Ishikawa (cell line): ENCODE data around the gene IL17REL.

Experiments
- CEBPB ChIP-seq: IDR thresholded peaks from 2 replicates; pipeline ENCODE4 v1.6.1; 2012
- CREB1 ChIP-seq: IDR thresholded peaks from 2 replicates; pipeline ENCODE4 v1.6.1; 2012; ENCODE audit warnings: low read depth
- EGR1 ChIP-seq: IDR thresholded peaks from 2 replicates; pipeline ENCODE4 v1.6.1; 2012
- EP300 ChIP-seq: IDR thresholded peaks from 2 replicates; pipeline ENCODE4 v1.6.1; 2012; ENCODE audit warnings: borderline replicate concordance
- FOXM1 ChIP-seq: IDR thresholded peaks from 2 replicates; pipeline ENCODE4 v1.6.1; 2012; ENCODE audit warnings: low read depth, borderline replicate concordance
- RAD21 ChIP-seq: IDR thresholded peaks from 2 replicates; pipeline ENCODE4 v1.6.1; 2012; ENCODE audit warnings: low read depth
- REST ChIP-seq: IDR thresholded peaks from 2 replicates; pipeline ENCODE4 v1.6.1; 2012; ENCODE audit warnings: low read depth, mild to moderate bottlenecking
- TAF1 ChIP-seq: IDR thresholded peaks from 2 replicates; pipeline ENCODE4 v1.6.1; 2012; ENCODE audit warnings: low read depth, mild to moderate bottlenecking
- YY1 ChIP-seq: IDR thresholded peaks from 2 replicates; pipeline ENCODE4 v1.6.1; 2012; ENCODE audit warnings: low read depth
- ZBTB7A ChIP-seq: IDR thresholded peaks from 2 replicates; pipeline ENCODE4 v1.6.1; 2012; ENCODE audit warnings: low read depth
- TF ChIP-seq, protein P1 (sequence below): IDR thresholded peaks from 2 replicates; pipeline ENCODE4 v1.6.1; 2012
- TF ChIP-seq, protein P2 (sequence below): IDR thresholded peaks from 2 replicates; pipeline ENCODE4 v1.6.1; 2012

DNA sequence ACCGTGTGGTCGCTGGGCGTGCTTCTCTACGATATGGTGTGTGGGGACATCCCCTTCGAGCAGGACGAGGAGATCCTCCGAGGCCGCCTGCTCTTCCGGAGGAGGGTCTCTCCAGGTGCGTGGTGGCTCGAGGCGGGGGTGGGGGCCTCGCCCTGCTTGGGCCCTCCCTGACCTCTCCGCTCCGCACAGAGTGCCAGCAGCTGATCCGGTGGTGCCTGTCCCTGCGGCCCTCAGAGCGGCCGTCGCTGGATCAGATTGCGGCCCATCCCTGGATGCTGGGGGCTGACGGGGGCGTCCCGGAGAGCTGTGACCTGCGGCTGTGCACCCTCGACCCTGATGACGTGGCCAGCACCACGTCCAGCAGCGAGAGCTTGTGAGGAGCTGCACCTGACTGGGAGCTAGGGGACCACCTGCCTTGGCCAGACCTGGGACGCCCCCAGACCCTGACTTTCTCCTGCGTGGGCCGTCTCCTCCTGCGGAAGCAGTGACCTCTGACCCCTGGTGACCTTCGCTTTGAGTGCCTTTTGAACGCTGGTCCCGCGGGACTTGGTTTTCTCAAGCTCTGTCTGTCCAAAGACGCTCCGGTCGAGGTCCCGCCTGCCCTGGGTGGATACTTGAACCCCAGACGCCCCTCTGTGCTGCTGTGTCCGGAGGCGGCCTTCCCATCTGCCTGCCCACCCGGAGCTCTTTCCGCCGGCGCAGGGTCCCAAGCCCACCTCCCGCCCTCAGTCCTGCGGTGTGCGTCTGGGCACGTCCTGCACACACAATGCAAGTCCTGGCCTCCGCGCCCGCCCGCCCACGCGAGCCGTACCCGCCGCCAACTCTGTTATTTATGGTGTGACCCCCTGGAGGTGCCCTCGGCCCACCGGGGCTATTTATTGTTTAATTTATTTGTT lies 49.6 kb downstream of the IL17REL start:
- TF ChIP-seq FOXM1, result no peak
- TF ChIP-seq, protein P1, sequence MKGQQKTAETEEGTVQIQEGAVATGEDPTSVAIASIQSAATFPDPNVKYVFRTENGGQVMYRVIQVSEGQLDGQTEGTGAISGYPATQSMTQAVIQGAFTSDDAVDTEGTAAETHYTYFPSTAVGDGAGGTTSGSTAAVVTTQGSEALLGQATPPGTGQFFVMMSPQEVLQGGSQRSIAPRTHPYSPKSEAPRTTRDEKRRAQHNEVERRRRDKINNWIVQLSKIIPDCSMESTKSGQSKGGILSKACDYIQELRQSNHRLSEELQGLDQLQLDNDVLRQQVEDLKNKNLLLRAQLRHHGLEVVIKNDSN, result no peak
- TF ChIP-seq, protein P2, sequence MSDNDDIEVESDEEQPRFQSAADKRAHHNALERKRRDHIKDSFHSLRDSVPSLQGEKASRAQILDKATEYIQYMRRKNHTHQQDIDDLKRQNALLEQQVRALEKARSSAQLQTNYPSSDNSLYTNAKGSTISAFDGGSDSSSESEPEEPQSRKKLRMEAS, result no peak
- TF ChIP-seq YY1, result no peak
- no peak for TF ChIP-seq EP300
- no peak for TF ChIP-seq CREB1
- no peak for TF ChIP-seq REST
- no peak for TF ChIP-seq CEBPB
- TF ChIP-seq EGR1, result peak; percentile 51; the same call in 1 of the 2 replicates
- TF ChIP-seq RAD21, result no peak
- TF ChIP-seq ZBTB7A, result no peak; the same call in 1 of the 2 replicates
- no peak for TF ChIP-seq TAF1
